HG03432 (cell line): ENCODE data around the gene CXCL14.

Experiments used
- ATAC-seq: cut with Tn5 transposase; IDR thresholded peaks from one replicate; pipeline ENCODE4 v1.9.1; 2021; ENCODE audit warnings: mild to moderate bottlenecking, moderate library complexity; ENCODE audit not compliant: unreplicated experiment

The CXCL14 gene

GRCh38 chr5:135598691-135599395 lies 20.1 kb upstream of the CXCL14 start:
- ATAC-seq, result no peak

GRCh38 chr5:135596788-135597187 lies 18.0 kb upstream of the CXCL14 start:
- no peak for ATAC-seq

- ATAC-seq, result no peak
Observed at GRCh38 chr5:135596157-135596763, 17.5 kb upstream of the CXCL14 start.

- no peak for ATAC-seq
Observed at GRCh38 chr5:135594416-135594960, 15.7 kb upstream of the CXCL14 start.

- ATAC-seq, result no peak
Observed at GRCh38 chr5:135593886-135594285, 15.1 kb upstream of the CXCL14 start.

GRCh38 chr5:135593141-135593540 lies 14.3 kb upstream of the CXCL14 start:
- no peak for ATAC-seq

GRCh38 chr5:135592312-135593045 lies 13.7 kb upstream of the CXCL14 start:
- no peak for ATAC-seq

- no peak for ATAC-seq
Observed at GRCh38 chr5:135591277-135591676, 12.5 kb upstream of the CXCL14 start.

- ATAC-seq, result no peak
Observed at GRCh38 chr5:135589152-135589551, 10.4 kb upstream of the CXCL14 start.

- ATAC-seq, result no peak
Observed at GRCh38 chr5:135587721-135588663, 9.2 kb upstream of the CXCL14 start.

- ATAC-seq, result no peak
Observed at GRCh38 chr5:135584918-135585317, 6.1 kb upstream of the CXCL14 start.

- ATAC-seq, result no peak
Observed at GRCh38 chr5:135584276-135584675, 5.5 kb upstream of the CXCL14 start.

- no peak for ATAC-seq
Observed at GRCh38 chr5:135582099-135582781, 3.4 kb upstream of the CXCL14 start.

- ATAC-seq, result no peak
Observed at GRCh38 chr5:135578305-135578684, 496 bp downstream of the CXCL14 start.

- no peak for ATAC-seq
Observed at GRCh38 chr5:135577421-135577820, 1.4 kb downstream of the CXCL14 start.

GRCh38 chr5:135576075-135576599 lies 2.7 kb downstream of the CXCL14 start:
- ATAC-seq, result no peak

- ATAC-seq, result no peak
Observed at GRCh38 chr5:135574493-135574892, 4.3 kb downstream of the CXCL14 start.

GRCh38 chr5:135571902-135572301 lies 6.9 kb downstream of the CXCL14 start:
- ATAC-seq, result no peak

GRCh38 chr5:135571066-135571609 lies 7.7 kb downstream of the CXCL14 start:
- ATAC-seq, result no peak

GRCh38 chr5:135570453-135570764 lies 8.4 kb downstream of the CXCL14 start:
- ATAC-seq, result no peak
